ENCODE results near the gene SLC35F1.

GRCh38 chr6:118207947-118208346 is 300.9 kb downstream of the SLC35F1 start:
- TF ChIP-seq, protein P1, sequence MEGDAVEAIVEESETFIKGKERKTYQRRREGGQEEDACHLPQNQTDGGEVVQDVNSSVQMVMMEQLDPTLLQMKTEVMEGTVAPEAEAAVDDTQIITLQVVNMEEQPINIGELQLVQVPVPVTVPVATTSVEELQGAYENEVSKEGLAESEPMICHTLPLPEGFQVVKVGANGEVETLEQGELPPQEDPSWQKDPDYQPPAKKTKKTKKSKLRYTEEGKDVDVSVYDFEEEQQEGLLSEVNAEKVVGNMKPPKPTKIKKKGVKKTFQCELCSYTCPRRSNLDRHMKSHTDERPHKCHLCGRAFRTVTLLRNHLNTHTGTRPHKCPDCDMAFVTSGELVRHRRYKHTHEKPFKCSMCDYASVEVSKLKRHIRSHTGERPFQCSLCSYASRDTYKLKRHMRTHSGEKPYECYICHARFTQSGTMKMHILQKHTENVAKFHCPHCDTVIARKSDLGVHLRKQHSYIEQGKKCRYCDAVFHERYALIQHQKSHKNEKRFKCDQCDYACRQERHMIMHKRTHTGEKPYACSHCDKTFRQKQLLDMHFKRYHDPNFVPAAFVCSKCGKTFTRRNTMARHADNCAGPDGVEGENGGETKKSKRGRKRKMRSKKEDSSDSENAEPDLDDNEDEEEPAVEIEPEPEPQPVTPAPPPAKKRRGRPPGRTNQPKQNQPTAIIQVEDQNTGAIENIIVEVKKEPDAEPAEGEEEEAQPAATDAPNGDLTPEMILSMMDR (IDR thresholded peaks at IDR 0.05; ENCODE audit: poor library complexity): no peak
- TF ChIP-seq EZH2phosphoT487 (IDR thresholded peaks at IDR 0.05; ENCODE audit: low read depth, severe bottlenecking, unreplicated experiment) (no peak), EZH2 (IDR thresholded peaks at IDR 0.05; ENCODE audit: borderline replicate concordance) (no peak)

All from hepatocyte (in vitro differentiated cells).